ENCODE results near the gene GBP2. TPM values are rescaled to one million over a fixed set of nuclear protein-coding genes. Genes with fewer than 3 reads are reported as not detected.

The GBP2 gene, protein sequence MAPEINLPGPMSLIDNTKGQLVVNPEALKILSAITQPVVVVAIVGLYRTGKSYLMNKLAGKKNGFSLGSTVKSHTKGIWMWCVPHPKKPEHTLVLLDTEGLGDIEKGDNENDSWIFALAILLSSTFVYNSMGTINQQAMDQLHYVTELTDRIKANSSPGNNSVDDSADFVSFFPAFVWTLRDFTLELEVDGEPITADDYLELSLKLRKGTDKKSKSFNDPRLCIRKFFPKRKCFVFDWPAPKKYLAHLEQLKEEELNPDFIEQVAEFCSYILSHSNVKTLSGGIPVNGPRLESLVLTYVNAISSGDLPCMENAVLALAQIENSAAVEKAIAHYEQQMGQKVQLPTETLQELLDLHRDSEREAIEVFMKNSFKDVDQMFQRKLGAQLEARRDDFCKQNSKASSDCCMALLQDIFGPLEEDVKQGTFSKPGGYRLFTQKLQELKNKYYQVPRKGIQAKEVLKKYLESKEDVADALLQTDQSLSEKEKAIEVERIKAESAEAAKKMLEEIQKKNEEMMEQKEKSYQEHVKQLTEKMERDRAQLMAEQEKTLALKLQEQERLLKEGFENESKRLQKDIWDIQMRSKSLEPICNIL
- 100 to 1,000 TPM; 170 to 179 TPM for total RNA-seq

DNA sequence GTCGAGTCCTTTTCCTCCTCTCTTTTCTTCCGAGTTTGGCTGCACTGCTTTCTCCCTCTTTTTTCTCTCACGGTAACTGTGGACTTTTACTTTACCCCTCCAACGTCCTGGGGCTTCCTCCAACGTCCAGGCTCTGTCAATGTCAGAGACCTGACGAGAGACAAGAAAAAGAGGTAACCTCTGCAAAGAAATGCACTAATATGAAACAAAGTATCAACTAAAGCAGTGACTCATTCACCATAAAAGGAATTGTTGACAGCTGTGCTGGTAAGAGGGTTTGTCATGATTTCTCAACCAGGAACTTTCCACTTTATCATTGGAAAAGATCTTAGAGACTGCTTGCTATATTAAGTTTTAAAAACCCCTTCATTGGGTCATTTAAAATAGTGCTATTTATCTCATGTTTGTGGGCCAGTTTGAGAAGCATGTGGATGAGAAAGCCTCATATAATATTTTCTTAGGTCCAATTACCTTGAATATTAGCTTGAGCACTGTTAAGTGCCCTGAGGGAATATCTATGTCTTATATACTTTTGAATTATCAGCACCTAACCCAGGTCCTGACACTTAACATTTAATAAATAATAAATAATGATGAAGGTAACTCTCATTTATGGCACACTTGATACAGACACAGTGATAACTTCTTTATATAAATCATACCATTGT lies at the start of gene GBP2:
GBP2 (minus strand) TSS at position 202 of the 668 bp plus-strand sequence. CDS start 4,148 bp downstream, outside the sequence.
- Mint-ChIP-seq H3K4me3 (peak within 1 kb of the TSS; percentile 100), H3K27ac (peak within 1 kb of the TSS; percentile 98), H3K36me3 (peaks cover 25% of the 10 kb centered on the region), H3K4me1 (peaks cover 49% of the 10 kb centered on the region), H3K27me3 (no peaks in the 10 kb centered on the region), H3K9me3 (peaks cover 2% of the 10 kb centered on the region)
- POLR2A ChIA-PET = interaction anchor here (0.8 to 5.6 kb wide), 16 partner anchors 10 to 284 kb away, joined by 3 to 109 read pairs (median 8); partner anchors contain the start of genes GBP1, GBP3, GBP4 and GBP5
- ATAC-seq (ENCODE audit: low read depth) (peak; percentile 75), DNase-seq (no peak)

DNA sequence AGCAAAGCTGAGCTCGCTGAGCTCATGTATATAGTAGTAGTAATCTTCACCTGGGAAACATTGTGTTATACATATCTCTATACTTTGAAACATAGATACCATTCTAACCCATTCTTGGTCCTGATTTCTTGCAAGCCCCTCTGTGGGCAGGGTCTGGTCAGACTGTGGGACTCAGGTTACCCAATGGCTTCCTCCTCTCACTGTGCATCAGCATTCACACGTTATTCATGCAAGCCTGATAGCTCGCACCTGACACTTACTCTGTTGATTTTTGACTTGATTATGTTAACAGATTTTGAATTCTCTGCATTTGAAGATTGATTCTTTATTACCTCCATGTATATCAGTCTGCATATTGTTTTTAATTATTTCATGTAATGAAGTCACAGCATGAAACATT lies 48.6 kb upstream of the GBP2 start:
- POLR2A ChIA-PET = no interaction called here
- Mint-ChIP-seq H3K4me3 (no peak overlapping the region), H3K9me3 (peaks cover 7% of the 10 kb centered on the region), H3K27ac (no peak overlapping the region), H3K4me1 (peaks cover 9% of the 10 kb centered on the region), H3K36me3 (peaks cover 10% of the 10 kb centered on the region), H3K27me3 (no peaks in the 10 kb centered on the region)
- ATAC-seq (ENCODE audit: low read depth) (no peak), DNase-seq (no peak)

DNA sequence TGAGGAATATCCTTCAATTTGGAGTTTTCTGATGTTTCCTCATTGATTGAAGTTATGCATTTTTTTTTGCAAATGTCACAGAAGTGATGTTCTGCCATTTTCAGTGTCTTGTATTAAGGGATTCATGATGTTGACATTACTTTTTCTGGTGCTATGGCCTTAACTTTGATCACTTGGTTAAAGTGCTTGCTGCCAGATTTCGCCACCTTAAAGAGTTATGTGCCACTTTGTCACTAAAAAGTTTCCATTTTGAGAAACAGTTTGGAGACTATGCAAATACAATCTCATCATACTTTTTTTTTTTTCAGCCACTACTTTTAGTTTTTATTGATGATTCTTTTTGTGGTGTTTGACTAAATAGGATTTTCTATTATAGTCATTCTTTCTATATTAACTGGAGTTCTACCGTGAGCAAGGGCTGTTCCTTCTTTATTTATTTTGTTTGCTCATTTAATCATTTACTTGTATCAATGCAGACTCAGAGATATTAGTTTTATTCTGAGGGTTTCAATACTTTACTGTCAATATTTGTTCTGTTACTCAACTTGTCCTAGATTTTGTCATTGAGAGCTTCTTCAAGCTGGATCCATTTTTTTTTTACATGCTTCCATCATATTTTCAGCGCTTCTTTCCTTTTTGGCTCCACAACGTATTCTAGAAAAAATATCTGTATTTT lies 46.7 kb upstream of the GBP2 start:
- peaks cover 9% of the 10 kb centered on the region for H3K4me1 Mint-ChIP-seq
- no peak overlapping the region for H3K4me3 Mint-ChIP-seq
- no peak overlapping the region for H3K27ac Mint-ChIP-seq
- peaks cover 10% of the 10 kb centered on the region for H3K36me3 Mint-ChIP-seq
- no peak for ATAC-seq (ENCODE audit: low read depth)
- H3K9me3 Mint-ChIP-seq = peaks cover 9% of the 10 kb centered on the region
- H3K27me3 Mint-ChIP-seq = no peaks in the 10 kb centered on the region
- no peak for DNase-seq
- POLR2A ChIA-PET = no interaction called here

DNA sequence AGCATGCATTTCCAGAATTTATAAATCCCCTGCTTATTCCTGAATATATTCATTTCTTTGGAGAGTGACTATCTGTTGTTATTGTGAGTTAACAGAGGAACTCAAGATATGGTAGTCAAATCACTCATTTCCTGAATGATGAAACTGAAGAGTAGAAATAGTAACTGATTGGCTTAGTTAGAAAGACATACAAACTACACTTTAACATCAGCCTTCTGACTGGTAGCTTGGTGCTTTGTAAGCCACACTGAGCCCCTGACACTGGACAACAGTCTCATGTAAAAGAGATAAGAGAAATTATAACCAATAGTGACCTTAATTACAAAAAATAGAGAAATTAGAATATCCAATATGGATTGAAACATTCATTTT lies 45.1 kb upstream of the GBP2 start:
- DNase-seq (no peak), ATAC-seq (ENCODE audit: low read depth) (no peak)
- Mint-ChIP-seq H3K4me1 (peaks cover 3% of the 10 kb centered on the region), H3K36me3 (peaks cover 10% of the 10 kb centered on the region), H3K9me3 (peaks cover 9% of the 10 kb centered on the region), H3K27ac (peak overlapping the region; percentile 27), H3K27me3 (no peaks in the 10 kb centered on the region), H3K4me3 (no peak overlapping the region)
- POLR2A ChIA-PET = no interaction called here

DNA sequence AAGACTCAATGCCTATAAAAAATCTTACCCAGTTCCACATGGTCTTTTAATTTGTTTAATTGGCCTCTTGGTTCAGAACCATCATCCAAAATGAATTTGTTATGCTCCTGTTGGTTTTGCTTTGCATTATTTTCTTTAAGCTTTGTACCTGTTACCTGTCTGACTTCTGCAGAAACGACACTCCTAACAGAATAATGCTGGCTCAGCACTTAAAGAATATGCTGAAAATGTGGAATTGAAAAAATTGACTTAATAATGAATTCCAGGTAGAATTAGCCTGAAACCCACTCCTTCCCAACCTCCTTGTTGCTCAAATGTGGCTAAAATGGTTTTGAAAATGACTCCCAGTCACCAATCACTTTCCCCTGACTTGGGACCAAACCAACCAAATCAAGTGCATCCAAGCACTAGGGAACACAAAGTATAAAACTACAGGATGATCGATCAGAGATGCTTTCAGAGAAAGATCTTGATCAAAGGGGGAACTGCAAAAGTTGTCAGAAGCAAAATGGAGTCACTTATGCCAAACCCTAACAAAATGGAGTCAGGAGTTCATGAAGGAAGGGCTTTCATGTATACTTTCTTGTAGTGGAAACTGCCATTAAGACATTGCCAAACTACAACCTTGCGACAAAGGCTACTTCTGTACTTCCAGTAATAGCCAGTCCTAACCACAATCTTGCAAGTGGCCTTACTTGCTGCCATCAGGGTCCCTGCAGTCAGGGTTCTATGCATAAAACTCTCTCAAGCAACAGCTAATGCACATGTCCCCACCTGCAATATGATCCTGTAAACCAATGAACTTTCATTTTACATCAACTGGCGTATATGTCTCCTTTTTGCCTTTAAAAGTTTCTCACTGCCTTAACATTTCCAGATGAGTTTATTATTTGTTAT lies 44.5 kb upstream of the GBP2 start:
- POLR2A ChIA-PET = no interaction called here

DNA sequence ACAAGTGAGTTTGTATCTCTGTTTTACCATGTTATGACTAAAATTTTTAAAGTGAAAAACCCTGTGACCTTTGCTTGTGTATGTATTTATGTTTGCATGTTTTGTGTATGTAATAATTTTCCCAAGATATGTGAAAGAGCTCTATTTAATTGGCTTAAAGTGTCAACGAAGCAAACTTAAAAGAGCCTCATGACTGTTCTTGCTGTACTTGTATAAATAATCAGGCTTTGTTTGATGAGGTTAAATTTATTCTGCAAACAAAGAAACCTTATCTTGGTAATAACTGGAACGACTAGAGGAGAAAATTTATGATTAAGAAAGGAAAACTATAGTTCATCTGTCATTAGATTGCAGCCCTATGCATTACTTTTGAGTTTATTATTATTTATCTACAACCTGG lies 43.3 kb upstream of the GBP2 start:
- Mint-ChIP-seq H3K9me3 (peaks cover 11% of the 10 kb centered on the region), H3K36me3 (peaks cover 10% of the 10 kb centered on the region), H3K27me3 (no peaks in the 10 kb centered on the region), H3K4me1 (peaks cover 3% of the 10 kb centered on the region), H3K4me3 (no peak overlapping the region), H3K27ac (no peak overlapping the region)
- POLR2A ChIA-PET = interaction anchor here (0.6 kb wide), 1 partner anchor 412 kb away, joined by 4 read pairs; no protein-coding TSS in a partner anchor
- no peak for DNase-seq
- ATAC-seq (ENCODE audit: low read depth) = no peak

More for the DNA sequence above, 44.5 kb upstream of the GBP2 start:
- peaks cover 9% of the 10 kb centered on the region for H3K9me3 Mint-ChIP-seq
- H3K36me3 Mint-ChIP-seq = peaks cover 10% of the 10 kb centered on the region
- ATAC-seq (ENCODE audit: low read depth) (no peak), DNase-seq (no peak)
- H3K4me1 Mint-ChIP-seq = peaks cover 3% of the 10 kb centered on the region
- H3K27ac Mint-ChIP-seq = peak overlapping the region; percentile 27
- H3K27me3 Mint-ChIP-seq = no peaks in the 10 kb centered on the region
- H3K4me3 Mint-ChIP-seq = no peak overlapping the region

DNA sequence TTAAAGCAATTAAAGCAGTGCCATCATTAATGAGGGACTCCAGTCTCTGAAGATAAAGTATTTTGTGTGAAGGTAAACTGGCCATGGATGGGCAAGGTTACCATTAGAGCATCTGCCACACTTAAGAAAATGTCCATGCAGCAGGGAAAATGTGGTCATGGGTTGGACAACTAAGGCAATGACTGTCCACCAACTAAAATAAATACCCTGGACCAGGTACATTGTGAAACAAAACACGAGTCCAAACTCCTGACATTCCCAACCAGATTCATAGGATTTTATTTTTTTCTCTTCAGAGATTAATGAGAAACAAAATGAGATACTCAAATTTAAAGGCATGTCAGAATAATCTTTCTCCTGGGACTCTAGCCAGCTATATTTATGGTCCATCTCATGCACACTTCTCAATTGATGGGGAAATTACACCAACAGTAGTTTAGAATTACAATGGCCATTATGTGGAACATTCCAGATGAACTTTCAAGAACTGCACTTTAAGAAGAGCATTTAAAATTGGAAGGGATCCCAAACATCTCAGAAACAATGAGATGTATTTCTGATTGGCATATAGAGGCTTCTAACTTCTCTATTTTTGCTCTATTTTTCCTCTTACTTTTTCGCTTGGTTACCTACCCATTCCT lies 41.8 kb upstream of the GBP2 start:
- Mint-ChIP-seq H3K9me3 (peaks cover 9% of the 10 kb centered on the region), H3K27ac (no peak overlapping the region)
- POLR2A ChIA-PET = no interaction called here

DNA sequence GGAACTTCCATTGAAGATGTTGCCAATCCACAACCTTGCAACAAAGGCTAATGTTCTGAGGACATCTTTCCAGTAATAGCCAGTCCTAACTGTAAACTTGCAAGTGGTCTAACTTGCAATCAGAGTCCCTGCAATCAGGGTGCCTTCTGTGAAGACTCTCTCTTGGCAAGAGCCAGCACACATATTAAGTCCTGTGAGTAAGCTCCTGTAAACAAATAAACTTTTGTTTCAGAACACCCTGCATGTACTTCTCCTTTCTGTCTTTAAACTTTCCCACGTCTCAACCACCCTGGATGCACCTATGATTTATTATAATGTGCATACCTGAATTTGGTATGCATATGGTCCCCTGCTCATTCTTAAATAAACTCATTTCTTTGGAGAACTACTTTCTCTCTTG lies 40.8 kb upstream of the GBP2 start:
- peaks cover 3% of the 10 kb centered on the region for H3K4me1 Mint-ChIP-seq
- ATAC-seq (ENCODE audit: low read depth) (no peak), DNase-seq (no peak)
- H3K27me3 Mint-ChIP-seq = no peaks in the 10 kb centered on the region
- no peak overlapping the region for H3K27ac Mint-ChIP-seq
- H3K9me3 Mint-ChIP-seq = peaks cover 6% of the 10 kb centered on the region
- H3K4me3 Mint-ChIP-seq = no peak overlapping the region
- H3K36me3 Mint-ChIP-seq = peaks cover 6% of the 10 kb centered on the region
- POLR2A ChIA-PET = no interaction called here

More for the DNA sequence above, 41.8 kb upstream of the GBP2 start:
- peaks cover 6% of the 10 kb centered on the region for H3K36me3 Mint-ChIP-seq
- peaks cover 3% of the 10 kb centered on the region for H3K4me1 Mint-ChIP-seq
- H3K4me3 Mint-ChIP-seq = no peak overlapping the region
- no peaks in the 10 kb centered on the region for H3K27me3 Mint-ChIP-seq
- DNase-seq = no peak
- ATAC-seq (ENCODE audit: low read depth) = no peak

DNA sequence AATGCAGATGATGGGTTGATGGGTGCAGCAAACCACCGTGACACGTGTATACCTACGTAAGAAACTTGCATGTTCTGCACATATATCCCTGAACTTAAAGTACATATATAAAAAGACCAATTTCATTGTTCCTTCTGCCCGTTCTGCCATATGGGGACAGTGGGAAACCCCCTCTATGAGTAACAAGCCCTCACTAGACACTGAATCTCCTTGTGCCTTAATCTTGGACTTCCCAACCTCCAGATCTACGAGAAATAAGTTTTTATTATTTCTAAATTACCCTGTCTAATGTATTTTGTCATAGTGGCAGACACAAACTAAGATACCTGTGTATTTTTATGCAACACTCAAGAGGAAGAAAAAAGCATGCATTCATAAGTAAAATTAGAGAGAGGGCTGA lies 39.9 kb upstream of the GBP2 start:
- Mint-ChIP-seq H3K4me1 (peaks cover under 1% of the 10 kb centered on the region), H3K4me3 (no peak overlapping the region), H3K9me3 (peaks cover 11% of the 10 kb centered on the region), H3K27me3 (no peaks in the 10 kb centered on the region), H3K27ac (no peak overlapping the region), H3K36me3 (peaks cover 6% of the 10 kb centered on the region)
- no peak for ATAC-seq (ENCODE audit: low read depth)
- DNase-seq = no peak
- POLR2A ChIA-PET = no interaction called here

DNA sequence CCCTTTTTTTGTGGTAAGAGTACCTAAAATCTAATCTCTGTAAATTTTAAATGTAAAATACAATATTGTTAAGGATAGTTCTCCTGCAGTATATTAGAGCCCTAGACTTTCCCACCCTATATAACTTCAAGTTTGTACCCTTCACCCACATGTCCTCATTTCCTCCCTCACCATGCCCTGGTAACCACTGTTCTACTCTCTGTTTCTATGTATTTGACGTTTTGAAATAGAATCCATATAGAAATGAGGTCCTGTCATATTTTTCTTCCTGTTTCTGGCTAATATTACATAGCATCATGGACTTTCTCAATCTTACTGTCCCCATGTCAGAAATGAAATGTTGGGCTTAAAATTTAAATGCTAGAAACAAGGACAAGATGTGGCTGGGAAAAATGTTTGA lies 25.1 kb upstream of the GBP2 start:
- Mint-ChIP-seq H3K4me3 (no peak overlapping the region), H3K36me3 (peaks cover 11% of the 10 kb centered on the region), H3K27me3 (peaks cover 2% of the 10 kb centered on the region), H3K4me1 (peaks cover 6% of the 10 kb centered on the region), H3K9me3 (peaks cover 7% of the 10 kb centered on the region), H3K27ac (no peak overlapping the region)
- POLR2A ChIA-PET = no interaction called here
- ATAC-seq (ENCODE audit: low read depth) = no peak
- no peak for DNase-seq

DNA sequence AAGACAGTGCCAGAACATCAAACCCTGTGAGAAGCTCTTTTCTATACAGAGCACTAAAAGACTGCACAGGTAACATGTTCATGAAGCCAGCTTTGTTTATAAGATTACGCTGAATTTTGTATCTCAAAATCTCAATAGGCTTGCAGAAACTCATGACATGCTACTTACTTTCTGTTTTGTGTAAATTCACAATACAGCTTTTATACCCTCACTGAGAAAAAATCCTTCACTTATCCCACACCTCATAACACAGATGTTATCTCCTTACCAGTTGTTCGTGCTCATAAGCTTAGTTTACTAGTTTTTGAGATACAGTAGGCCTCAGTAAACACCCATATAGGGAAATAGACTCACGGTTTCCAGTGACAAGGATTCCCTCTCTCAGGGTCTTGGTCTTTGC lies 24.1 kb upstream of the GBP2 start:
- Mint-ChIP-seq H3K27me3 (no peaks in the 10 kb centered on the region), H3K9me3 (peaks cover 2% of the 10 kb centered on the region), H3K36me3 (peaks cover 9% of the 10 kb centered on the region), H3K4me1 (peaks cover 6% of the 10 kb centered on the region), H3K27ac (no peak overlapping the region), H3K4me3 (no peak overlapping the region)
- POLR2A ChIA-PET = interaction anchor here (1.0 kb wide), 1 partner anchor 23 kb away, joined by 3 read pairs; no protein-coding TSS in a partner anchor
- DNase-seq (no peak), ATAC-seq (ENCODE audit: low read depth) (no peak)

DNA sequence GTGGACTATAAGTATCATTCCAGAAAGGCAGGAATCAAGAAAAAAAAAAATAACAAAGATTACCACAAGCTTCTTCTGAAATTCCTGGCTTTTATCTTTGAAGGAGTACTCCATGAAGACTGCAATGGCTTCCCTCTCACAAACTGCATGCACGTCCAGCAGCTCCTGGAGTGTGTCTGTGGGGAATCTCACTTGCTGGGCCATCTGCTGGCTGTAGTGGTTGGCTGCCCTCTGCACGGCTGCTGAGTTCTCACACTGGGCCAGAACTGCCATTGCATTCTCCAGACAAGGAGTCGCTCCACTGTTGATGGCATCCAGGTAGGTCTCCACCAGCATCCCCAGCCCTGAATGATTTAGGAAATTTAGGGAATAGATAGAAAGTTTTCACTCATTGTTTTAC lies 23.3 kb upstream of the GBP2 start:
- H3K4me1 Mint-ChIP-seq = peaks cover 6% of the 10 kb centered on the region

More for the DNA sequence above, 23.3 kb upstream of the GBP2 start:
- Mint-ChIP-seq H3K36me3 (peaks cover 9% of the 10 kb centered on the region), H3K27me3 (no peaks in the 10 kb centered on the region), H3K9me3 (peaks cover 2% of the 10 kb centered on the region), H3K4me3 (no peak overlapping the region), H3K27ac (no peak overlapping the region)
- POLR2A ChIA-PET = no interaction called here
- DNase-seq (no peak), ATAC-seq (ENCODE audit: low read depth) (no peak)
